HEK293 (cell line): ENCODE results near the gene FAN1.

Source experiments
- BCL11A ChIP-seq: fragments of 450-650 bp; formaldehyde crosslinking; IDR thresholded peaks from 2 replicates; pipeline ENCODE4 v1.5.1; 2016; ENCODE audit warnings: low read depth, missing biosample characterization, missing genetic modification characterization
- CTCF ChIP-seq: fragments of 450-650 bp; formaldehyde crosslinking; IDR thresholded peaks from 2 replicates; pipeline ENCODE4 v1.5.1; 2016; ENCODE audit warnings: missing biosample characterization, missing genetic modification characterization
- HOXC10 ChIP-seq: sonication (generic); formaldehyde crosslinking; IDR thresholded peaks from 2 replicates; pipeline ENCODE4 v1.8.1; 2023; ENCODE audit warnings: mild to moderate bottlenecking, missing genetic modification reagents
- KLF10 ChIP-seq: fragments of 450-650 bp; IDR thresholded peaks from 2 replicates; pipeline ENCODE4 v1.5.1; 2018; ENCODE audit warnings: missing biosample characterization, mild to moderate bottlenecking, missing genetic modification characterization
- MEIS1 ChIP-seq: sonication (generic); formaldehyde crosslinking; IDR thresholded peaks from 2 replicates; pipeline ENCODE4 v1.8.1; 2022; ENCODE audit warnings: missing genetic modification reagents, mild to moderate bottlenecking, borderline replicate concordance
- PRDM1 ChIP-seq: fragments of 450-650 bp; formaldehyde crosslinking; IDR thresholded peaks from 2 replicates; pipeline ENCODE4; 2016; ENCODE audit warnings: missing biosample characterization, missing genetic modification characterization
- PRDM2 ChIP-seq: fragments of 450-650 bp; formaldehyde crosslinking; IDR thresholded peaks from 2 replicates; pipeline ENCODE4 v1.5.1; 2016; ENCODE audit warnings: missing biosample characterization, missing genetic modification characterization, borderline replicate concordance
- PRDM4 ChIP-seq: fragments of 450-650 bp; formaldehyde crosslinking; IDR thresholded peaks from 2 replicates; pipeline ENCODE4 v1.5.1; 2017; ENCODE audit warnings: missing biosample characterization, missing genetic modification characterization
- ZBTB20 ChIP-seq: fragments of 450-650 bp; formaldehyde crosslinking; IDR thresholded peaks from 2 replicates; pipeline ENCODE4 v1.5.1; 2016; ENCODE audit warnings: missing biosample characterization, missing genetic modification characterization
- ZFP41 ChIP-seq: fragments of 450-650 bp; formaldehyde crosslinking; IDR thresholded peaks from 2 replicates; pipeline ENCODE4 v1.5.1; 2016; ENCODE audit warnings: missing biosample characterization, missing genetic modification characterization, borderline replicate concordance
- ZNF121 ChIP-seq: fragments of 450-650 bp; formaldehyde crosslinking; IDR thresholded peaks from 2 replicates; pipeline ENCODE4 v1.5.1; 2016; ENCODE audit warnings: missing biosample characterization, missing genetic modification characterization
- ZNF155 ChIP-seq: fragments of 450-650 bp; formaldehyde crosslinking; IDR thresholded peaks from 2 replicates; pipeline ENCODE4 v1.5.1; 2016; ENCODE audit warnings: missing biosample characterization, missing genetic modification characterization
- ZNF16 ChIP-seq: fragments of 450-650 bp; formaldehyde crosslinking; IDR thresholded peaks from 2 replicates; pipeline ENCODE4 v1.5.1; 2016; ENCODE audit warnings: low read depth, missing biosample characterization, missing genetic modification characterization
- ZNF175 ChIP-seq: fragments of 450-650 bp; formaldehyde crosslinking; IDR thresholded peaks from 2 replicates; pipeline ENCODE4 v1.5.1; 2016; ENCODE audit warnings: missing biosample characterization, missing genetic modification characterization
- ZNF239 ChIP-seq: fragments of 450-650 bp; formaldehyde crosslinking; IDR thresholded peaks from 2 replicates; pipeline ENCODE4 v1.5.1; 2016; ENCODE audit warnings: missing biosample characterization, missing genetic modification characterization
- ZNF24 ChIP-seq: fragments of 450-650 bp; formaldehyde crosslinking; IDR thresholded peaks from 2 replicates; pipeline ENCODE4 v1.5.1; 2016; ENCODE audit warnings: missing biosample characterization, missing genetic modification characterization
- ZNF26 ChIP-seq: fragments of 450-650 bp; formaldehyde crosslinking; IDR thresholded peaks from 2 replicates; pipeline ENCODE4 v1.5.1; 2016; ENCODE audit warnings: missing biosample characterization, missing genetic modification characterization
- ZNF311 ChIP-seq: fragments of 450-650 bp; formaldehyde crosslinking; IDR thresholded peaks from 2 replicates; pipeline ENCODE4 v1.5.1; 2017; ENCODE audit warnings: missing biosample characterization, missing genetic modification characterization, borderline replicate concordance
- ZNF423 ChIP-seq: fragments of 450-650 bp; formaldehyde crosslinking; IDR thresholded peaks from 2 replicates; pipeline ENCODE4 v1.5.1; 2016; ENCODE audit warnings: missing biosample characterization, missing genetic modification characterization
- ZNF510 ChIP-seq: fragments of 450-650 bp; formaldehyde crosslinking; IDR thresholded peaks from 2 replicates; pipeline ENCODE4 v1.5.1; 2018; ENCODE audit warnings: mild to moderate bottlenecking, missing genetic modification characterization, missing biosample characterization; ENCODE audit not compliant: insufficient replicate concordance
- ZNF560 ChIP-seq: fragments of 450-650 bp; formaldehyde crosslinking; IDR thresholded peaks from 2 replicates; pipeline ENCODE4 v1.5.1; 2017; ENCODE audit warnings: missing biosample characterization, missing genetic modification characterization, borderline replicate concordance
- ZNF624 ChIP-seq: fragments of 450-650 bp; formaldehyde crosslinking; IDR thresholded peaks from 2 replicates; pipeline ENCODE4 v1.5.1; 2017; ENCODE audit warnings: missing biosample characterization, missing genetic modification characterization
- ZNF645 ChIP-seq: fragments of 450-650 bp; formaldehyde crosslinking; IDR thresholded peaks from 2 replicates; pipeline ENCODE4; 2016; ENCODE audit warnings: missing biosample characterization, missing genetic modification characterization
- ZNF660 ChIP-seq: fragments of 450-650 bp; IDR thresholded peaks from 2 replicates; pipeline ENCODE4 v1.5.1; 2018; ENCODE audit warnings: missing biosample characterization, mild to moderate bottlenecking, missing genetic modification characterization
- ZNF704 ChIP-seq: fragments of 450-650 bp; formaldehyde crosslinking; IDR thresholded peaks from 2 replicates; pipeline ENCODE4 v1.5.1; 2016; ENCODE audit warnings: missing biosample characterization, missing genetic modification characterization
- ZNF76 ChIP-seq: fragments of 450-650 bp; formaldehyde crosslinking; IDR thresholded peaks from 2 replicates; pipeline ENCODE4; 2016; ENCODE audit warnings: low read depth, missing biosample characterization, missing genetic modification characterization, borderline replicate concordance

Gene FAN1

GRCh38 chr15:30903497-30904187 lies at the start of gene FAN1 (continued):
- TF ChIP-seq ZNF704 (tag by site-specific recombination) (no peak), ZNF155 (tag by site-specific recombination) (no peak), ZNF239 (tag by site-specific recombination) (no peak), ZNF175 (tag by site-specific recombination) (no peak), ZBTB20 (peak; percentile 94), ZNF16 (tag by site-specific recombination) (no peak), PRDM2 (tag by site-specific recombination) (no peak), CTCF (peak; percentile 31; the same call in 1 of the 2 replicates), ZNF26 (no peak), PRDM1 (tag by site-specific recombination) (no peak), ZNF121 (tag by site-specific recombination) (no peak), ZNF423 (tag by site-specific recombination) (peak; percentile 65; the same call in 1 of the 2 replicates), ZNF660 (tag by site-specific recombination) (peak; percentile 30; the same call in 1 of the 2 replicates), ZNF311 (no peak), KLF10 (tag by site-specific recombination) (no peak), MEIS1 (CRISPR knock-in tag) (no peak), ZNF624 (no peak), ZNF510 (tag by site-specific recombination) (no peak), BCL11A (tag by site-specific recombination) (no peak), ZNF76 (tag by site-specific recombination) (peak; percentile 94), PRDM4 (tag by site-specific recombination) (no peak), ZNF560 (tag by site-specific recombination) (no peak), ZFP41 (no peak), ZNF24 (peak; percentile 69; the same call in 1 of the 2 replicates), HOXC10 (CRISPR knock-in tag) (no peak), ZNF645 (no peak)
